OCI-LY7 (cell line): ENCODE measurements around the gene IGF2.

Source experiments
- EZH2phosphoT487 ChIP-seq: fragments of 200-600 bp; sonication (generic); IDR thresholded peaks from 2 replicates; pipeline ENCODE4 v1.6.1; 2018; ENCODE audit warnings: low read depth, borderline replicate concordance, mild to moderate bottlenecking, mixed run types, antibody characterized with exemption, low read length, moderate library complexity, mixed read lengths
- TF ChIP-seq, protein P1 (sequence below): fragments of 200-600 bp; sonication (generic); conservative IDR thresholded peaks from 2 replicates; pipeline ENCODE4 v1.5.1; 2014; ENCODE audit warnings: mild to moderate bottlenecking, antibody characterized with exemption, low read length, moderate library complexity, mixed read lengths

DNA sequence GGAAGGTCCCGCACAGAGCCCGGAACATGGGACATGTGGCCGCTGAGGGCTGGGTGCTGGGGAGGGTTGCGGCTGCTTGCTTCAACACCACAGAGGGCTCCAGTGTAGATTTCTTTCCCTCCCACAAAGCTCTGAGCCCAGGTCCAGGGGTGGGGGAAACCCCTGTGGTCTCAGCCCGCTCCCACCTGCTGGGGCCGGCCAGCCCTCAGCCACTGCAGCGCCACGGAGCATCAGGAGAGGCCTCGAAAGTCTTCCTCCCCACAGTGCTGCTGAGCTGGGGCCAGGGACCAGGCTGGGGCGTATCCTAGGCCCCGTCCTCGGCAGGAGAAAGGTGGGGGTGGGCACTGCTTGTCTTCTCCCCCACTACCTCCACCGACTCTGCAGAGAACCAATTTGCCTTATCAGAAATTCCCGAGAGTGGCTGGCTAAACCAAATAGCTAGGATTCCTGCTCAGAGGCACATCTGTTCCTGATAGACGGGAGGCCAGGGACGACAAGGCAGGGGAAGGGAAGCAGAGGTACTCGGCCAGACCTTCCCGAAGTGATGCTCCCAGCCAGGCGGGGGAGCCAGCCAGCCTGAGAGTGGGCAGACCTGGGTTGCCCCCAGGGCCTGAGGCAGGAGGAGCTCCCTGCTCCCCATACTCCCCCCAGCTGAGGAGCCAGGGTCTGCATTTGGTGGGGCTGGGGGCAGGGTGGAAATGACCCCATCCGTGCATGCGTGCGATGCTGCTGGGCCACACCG lies 18.7 kb downstream of the IGF2 start:
- TF ChIP-seq, protein P1, sequence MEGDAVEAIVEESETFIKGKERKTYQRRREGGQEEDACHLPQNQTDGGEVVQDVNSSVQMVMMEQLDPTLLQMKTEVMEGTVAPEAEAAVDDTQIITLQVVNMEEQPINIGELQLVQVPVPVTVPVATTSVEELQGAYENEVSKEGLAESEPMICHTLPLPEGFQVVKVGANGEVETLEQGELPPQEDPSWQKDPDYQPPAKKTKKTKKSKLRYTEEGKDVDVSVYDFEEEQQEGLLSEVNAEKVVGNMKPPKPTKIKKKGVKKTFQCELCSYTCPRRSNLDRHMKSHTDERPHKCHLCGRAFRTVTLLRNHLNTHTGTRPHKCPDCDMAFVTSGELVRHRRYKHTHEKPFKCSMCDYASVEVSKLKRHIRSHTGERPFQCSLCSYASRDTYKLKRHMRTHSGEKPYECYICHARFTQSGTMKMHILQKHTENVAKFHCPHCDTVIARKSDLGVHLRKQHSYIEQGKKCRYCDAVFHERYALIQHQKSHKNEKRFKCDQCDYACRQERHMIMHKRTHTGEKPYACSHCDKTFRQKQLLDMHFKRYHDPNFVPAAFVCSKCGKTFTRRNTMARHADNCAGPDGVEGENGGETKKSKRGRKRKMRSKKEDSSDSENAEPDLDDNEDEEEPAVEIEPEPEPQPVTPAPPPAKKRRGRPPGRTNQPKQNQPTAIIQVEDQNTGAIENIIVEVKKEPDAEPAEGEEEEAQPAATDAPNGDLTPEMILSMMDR, result no peak
- no peak for TF ChIP-seq EZH2phosphoT487
